ENCODE results near the gene GFRA4.
"Not testable (repeated sequence)": the region's sequence is repeated elsewhere in the genome, so short reads cannot be mapped to it uniquely, and the experiment has no call there.

The GFRA4 gene

DNA sequence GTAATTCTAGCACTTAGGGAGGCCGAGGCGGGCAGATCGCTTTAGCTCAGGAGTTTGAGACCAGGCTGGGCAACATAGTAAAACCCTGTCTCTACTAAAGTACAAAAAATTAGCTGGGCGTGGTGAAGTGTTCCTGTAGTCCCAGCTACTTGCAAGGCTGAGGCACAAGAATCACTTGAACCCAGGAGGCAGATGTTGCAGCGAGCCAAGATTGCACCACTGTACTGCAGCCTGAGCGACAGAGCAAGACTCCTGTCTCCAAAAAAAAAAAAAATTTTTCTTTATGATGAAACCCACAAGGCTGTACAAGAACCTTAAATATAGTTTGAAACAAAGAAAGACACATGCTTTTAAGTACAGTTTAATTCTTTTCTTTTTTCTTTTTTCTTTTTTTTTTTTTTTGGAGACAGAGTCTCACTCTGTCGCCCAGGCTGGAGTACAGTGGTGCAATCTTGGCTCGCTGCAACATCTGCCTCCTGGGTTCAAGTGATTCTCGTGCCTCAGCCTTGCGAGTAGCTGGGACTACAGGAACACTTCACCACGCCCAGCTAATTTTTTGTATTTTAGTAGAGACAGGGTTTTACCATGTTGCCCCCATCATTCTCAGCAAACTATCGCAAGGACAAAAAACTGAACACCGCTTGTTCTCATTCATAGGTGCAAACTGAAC lies 47.9 kb downstream of the GFRA4 start:
- DNase-seq (ENCODE audit: low read depth), result not testable (repeated sequence)

DNA sequence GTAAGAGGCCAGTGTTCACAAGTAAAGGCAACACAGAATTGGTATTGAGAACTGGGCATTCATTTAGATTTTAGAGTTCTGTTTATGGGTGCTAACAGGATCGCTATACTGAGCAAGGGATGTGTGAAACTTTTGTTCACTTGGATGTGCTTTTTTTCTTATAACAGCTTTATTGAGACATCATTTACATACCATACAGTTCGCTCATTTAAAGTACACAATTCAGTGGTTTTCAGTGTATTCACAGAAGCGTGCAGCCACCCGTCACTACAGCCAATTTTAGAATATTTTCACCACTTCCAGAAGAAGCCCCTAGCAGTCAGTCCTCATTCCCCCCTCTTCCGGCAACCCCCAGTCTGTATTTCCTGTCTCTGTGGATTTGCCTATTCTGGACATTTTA lies 48.7 kb downstream of the GFRA4 start:
- no peak for DNase-seq (ENCODE audit: low read depth)

DNA sequence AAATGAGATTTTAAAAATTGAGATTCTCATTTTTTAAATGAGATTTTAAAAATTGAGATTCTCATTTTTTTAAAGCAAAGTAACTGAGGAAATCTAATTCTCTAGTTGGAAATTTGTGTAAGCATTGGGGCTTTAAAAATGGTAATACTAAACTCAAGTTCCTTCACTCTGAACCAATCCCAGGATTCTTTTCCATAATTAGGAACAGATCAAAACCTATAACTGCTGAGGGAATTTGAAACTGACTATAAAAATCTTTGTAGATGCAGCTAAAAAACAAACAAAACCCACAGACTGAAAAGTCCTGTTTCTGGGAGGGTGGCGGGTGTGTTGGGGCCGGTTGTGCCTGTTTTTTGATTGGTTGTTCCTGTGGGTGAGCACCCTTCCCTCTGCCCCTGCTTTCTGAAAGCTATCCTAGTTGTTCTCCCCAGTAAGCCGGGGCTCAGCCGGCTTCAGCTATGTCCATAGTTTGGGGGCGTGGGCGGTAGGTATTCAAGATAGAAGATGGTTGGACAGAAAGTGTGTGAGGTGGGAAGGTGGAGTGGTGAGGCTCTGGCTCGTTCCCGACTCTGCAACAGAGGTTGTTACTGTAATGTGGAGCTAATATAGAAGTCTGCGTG lies 49.3 kb downstream of the GFRA4 start:
- peak; percentile 12 for DNase-seq (ENCODE audit: low read depth)

DNA sequence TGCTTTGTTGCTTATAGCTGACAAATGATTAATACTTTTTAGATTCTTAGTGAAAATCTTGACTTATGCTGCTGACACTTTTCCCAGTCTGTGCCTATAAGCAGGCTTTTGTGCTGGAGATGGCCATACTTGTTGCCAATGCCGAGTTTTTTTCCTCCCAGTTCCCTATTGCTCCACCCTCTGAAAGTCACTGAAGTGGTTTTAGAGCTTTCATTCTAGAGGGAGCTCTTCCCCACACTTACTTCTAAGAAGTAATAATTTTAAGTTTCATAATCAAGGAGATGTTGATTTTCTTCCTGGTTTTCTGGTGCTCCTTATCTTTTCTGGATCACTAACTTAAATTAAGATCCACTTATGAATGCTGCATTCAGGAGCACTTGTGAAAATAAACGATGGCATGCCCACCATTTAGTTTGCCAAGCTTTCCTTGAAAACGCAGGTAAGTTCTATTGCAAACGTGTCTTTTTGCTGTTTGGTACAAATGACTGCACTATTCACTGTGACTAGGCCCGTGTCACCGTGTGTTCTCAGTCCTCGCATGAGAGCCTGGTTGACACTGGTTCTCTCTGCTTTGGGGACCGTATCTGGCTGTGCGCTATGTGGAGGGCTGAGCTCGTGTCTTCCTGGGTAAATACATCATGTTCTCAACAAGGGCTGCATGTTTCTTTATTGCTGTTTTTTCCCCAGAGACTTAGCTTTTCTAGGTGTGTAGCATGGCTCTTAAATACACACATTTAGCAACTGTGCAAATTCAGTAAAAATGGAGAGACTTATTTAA lies 50.2 kb downstream of the GFRA4 start:
- peak; percentile 2 for DNase-seq (ENCODE audit: low read depth)

DNA sequence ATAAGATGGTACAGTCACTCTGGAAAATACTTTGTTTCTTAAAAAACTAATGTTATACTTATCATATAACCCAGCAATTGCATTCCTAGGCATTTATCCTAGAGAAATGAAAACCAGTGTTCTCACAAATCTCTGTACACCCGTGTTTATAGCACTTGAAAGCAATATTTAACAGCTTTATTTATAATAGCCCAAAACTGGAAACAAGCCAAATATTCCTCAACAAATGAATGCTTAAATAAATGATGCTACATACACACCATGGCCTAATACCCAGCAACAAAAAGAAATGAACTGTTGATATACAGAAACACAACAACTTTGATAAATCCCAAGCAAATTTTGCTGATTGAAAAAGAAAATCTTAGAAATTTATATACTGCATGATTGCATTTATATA lies 51.3 kb downstream of the GFRA4 start:
- no peak for DNase-seq (ENCODE audit: low read depth)
